IMR-90 (cell line): Measurements from ENCODE around the gene MPZL2. TPM values are rescaled to one million over a fixed set of nuclear protein-coding genes. Genes with fewer than 3 reads are reported as not detected.

Experiments used
- ATAC-seq: fragments of 200-7000 bp; cut with Tn5 transposase; 2 replicates; pipeline ENCODE4 v1.9.1; 2020; ENCODE audit warnings: low read depth, mild to moderate bottlenecking, moderate library complexity
- BruUV-seq: library from RNA; stranded (reverse); fragments of 400-500 nt; replicated peaks from 2 replicates; lab custom pipeline; 2021; lab: Mats Ljungman, UMichigan
- CTCF ChIA-PET: fragments of 300-600 bp; formaldehyde crosslinking; extraction: SDS; loops from one replicate; lab custom pipeline; 2021; ENCODE audit warnings: antibody characterized with exemption; lab: Yijun Ruan, JAX
- POLR2A ChIA-PET: fragments of 300-600 bp; sonication (Branson Sonifier 250); formaldehyde crosslinking; loops from one replicate; lab custom pipeline; 2022; ENCODE audit warnings: antibody characterized with exemption; ENCODE audit not compliant: unreplicated experiment; lab: Charles Lee
- DNase-seq: peaks from one replicate; pipeline ENCODE4 v3.0.0; 2013
- H2AFZ ChIP-seq: replicated peaks from 2 replicates; pipeline ENCODE3; 2013; ENCODE audit warnings: low read length, mild to moderate bottlenecking; ENCODE audit not compliant: poor library complexity
- H2AK5ac ChIP-seq: 2 replicates; pipeline ENCODE4 v1.6.1; 2013; ENCODE audit warnings: low read depth, low read length, inconsistent platforms
- H2AK9ac ChIP-seq: replicated peaks from 2 replicates; pipeline ENCODE3; 2013; ENCODE audit warnings: mild to moderate bottlenecking, low read depth, low read length, moderate library complexity; ENCODE audit not compliant: poor library complexity
- H2BK120ac ChIP-seq: 2 replicates; pipeline ENCODE4 v1.6.1; 2013; ENCODE audit warnings: low read depth, low read length, inconsistent platforms
- H2BK15ac ChIP-seq: 3 replicates; pipeline ENCODE4 v1.6.1; 2013; ENCODE audit warnings: low read depth, low read length, inconsistent platforms
- H2BK20ac ChIP-seq: 2 replicates; pipeline ENCODE4 v1.6.1; 2013; ENCODE audit warnings: low read depth, mild to moderate bottlenecking, inconsistent platforms, low read length, moderate library complexity
- H2BK5ac ChIP-seq: 2 replicates; pipeline ENCODE4 v1.6.1; 2013; ENCODE audit warnings: mild to moderate bottlenecking, low read depth, low read length, inconsistent platforms; ENCODE audit not compliant: poor library complexity, severe bottlenecking
- H3K14ac ChIP-seq: replicated peaks from 2 replicates; pipeline ENCODE4 v1.6.1; 2013; ENCODE audit warnings: low read depth, low read length, inconsistent platforms
- H3K18ac ChIP-seq: 2 replicates; pipeline ENCODE4 v1.6.1; 2013; ENCODE audit warnings: low read depth, low read length, control low read depth
- H3K23ac ChIP-seq: 2 replicates; pipeline ENCODE4 v1.6.1; 2013; ENCODE audit warnings: low read depth, low read length, inconsistent platforms
- H3K27ac ChIP-seq: 2 replicates; pipeline ENCODE4 v1.5.1; 2013; ENCODE audit warnings: mild to moderate bottlenecking, control low read depth, low read length; ENCODE audit not compliant: insufficient read depth
- H3K27me3 ChIP-seq: 2 replicates; pipeline ENCODE4 v1.6.1; 2013; ENCODE audit warnings: low read length; ENCODE audit not compliant: control insufficient read depth, insufficient read depth
- H3K36me3 ChIP-seq: 2 replicates; pipeline ENCODE4 v1.6.1; 2013; ENCODE audit warnings: low read length, mixed read lengths; ENCODE audit not compliant: control insufficient read depth, insufficient read depth
- H3K4ac ChIP-seq: 2 replicates; pipeline ENCODE4 v1.6.1; 2013; ENCODE audit warnings: low read depth, low read length, inconsistent platforms
- H3K4me1 ChIP-seq: 2 replicates; pipeline ENCODE4 v1.6.1; 2013; ENCODE audit warnings: low read length, mixed read lengths; ENCODE audit not compliant: control insufficient read depth, insufficient read depth
- H3K4me2 ChIP-seq: 2 replicates; pipeline ENCODE4 v1.6.1; 2013; ENCODE audit warnings: low read depth, mild to moderate bottlenecking, control low read depth, low read length, moderate library complexity
- H3K4me3 ChIP-seq: 2 replicates; pipeline ENCODE4 v1.5.1; 2013; ENCODE audit warnings: low read depth, mild to moderate bottlenecking, control low read depth, low read length, moderate library complexity; ENCODE audit not compliant: insufficient read depth
- H3K56ac ChIP-seq: 2 replicates; pipeline ENCODE4 v1.6.1; 2013; ENCODE audit warnings: low read length, inconsistent platforms; ENCODE audit not compliant: insufficient read depth; ENCODE audit errors: extremely low read depth
- H3K79me1 ChIP-seq, 2 experiments: 2 replicates each; pipeline ENCODE4 v1.6.1; 2013; ENCODE audit warnings: low read length in 2 of 2, inconsistent platforms in 1 of 2, low read depth in 1 of 2
- H3K9ac ChIP-seq: 2 replicates; pipeline ENCODE4 v1.6.1; 2013; ENCODE audit warnings: low read depth, low read length, control low read depth
- H3K9me1 ChIP-seq: 2 replicates; pipeline ENCODE4 v1.6.1; 2013; ENCODE audit warnings: low read length, inconsistent platforms; ENCODE audit not compliant: insufficient read depth
- H3K9me3 ChIP-seq: 2 replicates; pipeline ENCODE4 v1.6.1; 2013; ENCODE audit warnings: low read length; ENCODE audit not compliant: control insufficient read depth, insufficient read depth
- H4K20me1 ChIP-seq: 2 replicates; pipeline ENCODE4 v1.6.1; 2013; ENCODE audit warnings: low read length, inconsistent platforms; ENCODE audit not compliant: insufficient read depth
- H4K5ac ChIP-seq: 2 replicates; pipeline ENCODE4 v1.6.1; 2013; ENCODE audit warnings: mild to moderate bottlenecking, low read depth, low read length, control low read depth
- H4K8ac ChIP-seq, 2 experiments: 2 replicates each; pipeline ENCODE4 v1.6.1; 2013; ENCODE audit warnings: low read depth in 2 of 2, low read length in 2 of 2, control low read depth in 1 of 2, inconsistent platforms in 1 of 2
- H4K91ac ChIP-seq: 2 replicates; pipeline ENCODE4 v1.6.1; 2013; ENCODE audit warnings: low read depth, low read length, inconsistent platforms; ENCODE audit not compliant: insufficient read depth
- CEBPB ChIP-seq: IDR thresholded peaks from 2 replicates; pipeline ENCODE4 v1.6.1; 2012; ENCODE audit warnings: low read depth, low read length, improper control_type of control experiment
- CHD1 ChIP-seq: IDR thresholded peaks from 2 replicates; pipeline ENCODE4 v1.6.1; 2012; ENCODE audit warnings: low read depth, low read length, improper control_type of control experiment
- FOS ChIP-seq: fragments of 150-350 bp; IDR thresholded peaks from 2 replicates; pipeline ENCODE4 v1.6.1; 2016; ENCODE audit warnings: low read depth, low read length
- MXI1 ChIP-seq: IDR thresholded peaks from 2 replicates; pipeline ENCODE4 v1.6.1; 2012; ENCODE audit warnings: low read depth, mild to moderate bottlenecking, low read length, moderate library complexity, borderline replicate concordance
- NFE2L2 ChIP-seq: fragments of 150-350 bp; IDR thresholded peaks from 2 replicates; pipeline ENCODE4 v1.6.1; 2016; ENCODE audit warnings: low read depth, mild to moderate bottlenecking, low read length
- WGBS, 2 experiments: methylation state at CpG; one replicate each; pipeline versions ENCODE4 v1.1.5 to v1.1.7; 2013; ENCODE audit warnings: missing lambda C conversion rate in 2 of 2; ENCODE audit not compliant: insufficient read length in 1 of 2; ENCODE audit errors: extremely low coverage in 2 of 2; 5-methylcytosine and 5-hydroxymethylcytosine counted together
- dilution Hi-C: fragments of 300-500 bp; cut with HindIII; formaldehyde crosslinking; loops from one replicate; pipeline ENCODE4 v1.14.3; 2018; ENCODE audit warnings: low sequenced_read_pairs; ENCODE audit not compliant: unreplicated experiment
- in situ Hi-C: fragments of 300-500 bp; cut with MboI; formaldehyde crosslinking; loops from 3 replicates; pipeline ENCODE4 v1.14.3; 2019; ENCODE audit warnings: low sequenced_read_pairs, inconsistent platforms, mixed read lengths
- intact Hi-C: fragments of 100-400 bp; cut with micrococcal nuclease; formaldehyde crosslinking; loops from 2 replicates; pipeline ENCODE4 v1.10.0; 2022
- polyA plus RNA-seq, 3 experiments: library from polyadenylated mRNA; depleted of rRNA; stranded (reverse); fragments of >200 nt; gene quantifications; 2 replicates each; pipeline ENCODE4 v1.2.3, GENCODE V29; 2012; ENCODE audit warnings: low replicate concordance in 1 of 3
- total RNA-seq: library from RNA; depleted of rRNA; stranded (reverse); fragments of >200 nt; gene quantifications from 2 replicates; pipeline ENCODE4 v1.2.3, GENCODE V29; 2012

MPZL2 gene
- total and polyA plus RNA-seq, 2 of the 4 experiments (the other 2 are of a cell fraction) = not detected

- TF ChIP-seq FOS (no peak), MXI1 (no peak), CHD1 (no peak), NFE2L2 (no peak), CEBPB (no peak)
- ChIA-PET POLR2A (no interaction called here), CTCF (no interaction called here)
- Histone ChIP-seq H3K27ac (no peak overlapping the region), H3K23ac (no peak overlapping the region), H4K5ac (no peak overlapping the region), H3K4me2 (no peak overlapping the region), H2BK120ac (no peak overlapping the region), H3K4ac (no peak overlapping the region), H3K14ac (no peak overlapping the region), H3K4me1 (no peaks in the 10 kb centered on the region), H2BK20ac (no peak overlapping the region), H3K18ac (no peak overlapping the region), H3K36me3 (no peaks in the 10 kb centered on the region), H2AFZ (no peak overlapping the region), H3K79me1 (no peaks in the 10 kb centered on the region), H2AK5ac (no peak overlapping the region), H4K20me1 (no peaks in the 10 kb centered on the region), H3K27me3 (peaks cover 14% of the 10 kb centered on the region; the same call in 1 of the 2 replicates), H3K9me3 (no peaks in the 10 kb centered on the region), H3K56ac (no peak overlapping the region), H3K9me1 (no peaks in the 10 kb centered on the region), H3K9ac (no peak overlapping the region), H2BK5ac (no peak overlapping the region), H2BK15ac (no peak overlapping the region), H4K8ac (no peak overlapping the region), H2AK9ac (no peak overlapping the region), H4K91ac (no peak overlapping the region), H3K4me3 (no peak overlapping the region)
- WGBS, 2 experiments = no CpG with 5 or more reads among the region's 3 CpGs
- BruUV-seq = no TSS peak
- ATAC-seq = no peak
- intact Hi-C loops (no loop called here), dilution Hi-C loops (no loop called here), in situ Hi-C loops (no loop called here)
- DNase-seq = no peak
Observed at GRCh38 chr11:118310781-118311485, 46.8 kb upstream of the MPZL2 start.
